SW 1271 (cell line): ENCODE measurements around the gene DNAH5.

Experiments used
- DNase-seq, 2 experiments: peaks; one replicate each; lab custom pipeline; 2025; lab: John Stamatoyannopoulos, UW

The DNAH5 gene

GRCh38 chr5:13934921-13935320 is 9.6 kb downstream of the DNAH5 start:
- no peak for DNase-seq

GRCh38 chr5:13934125-13934524 is 10.4 kb downstream of the DNAH5 start:
- DNase-seq, result no peak

GRCh38 chr5:13932561-13932960 is 11.9 kb downstream of the DNAH5 start:
- no peak for DNase-seq

- no peak for DNase-seq
These were observed 12.5 kb downstream of the DNAH5 start for GRCh38 chr5:13932011-13932410.

- DNase-seq, result no peak
These were observed 13.8 kb downstream of the DNAH5 start for GRCh38 chr5:13930541-13931171.

GRCh38 chr5:13926731-13927130 is 17.8 kb downstream of the DNAH5 start:
- no peak for DNase-seq

- no peak for DNase-seq
These were observed 22.9 kb downstream of the DNAH5 start for GRCh38 chr5:13921578-13921977.

GRCh38 chr5:13919786-13920185 is 24.7 kb downstream of the DNAH5 start:
- DNase-seq, result no peak

GRCh38 chr5:13919087-13919486 is 25.4 kb downstream of the DNAH5 start:
- DNase-seq, result no peak

GRCh38 chr5:13917061-13917460 is 27.4 kb downstream of the DNAH5 start:
- no peak for DNase-seq

- no peak for DNase-seq
These were observed 30.5 kb downstream of the DNAH5 start for GRCh38 chr5:13913962-13914361.

- DNase-seq, result no peak
These were observed 33.7 kb downstream of the DNAH5 start for GRCh38 chr5:13910637-13911288.

- no peak for DNase-seq
These were observed 34.3 kb downstream of the DNAH5 start for GRCh38 chr5:13910201-13910600.

- no peak for DNase-seq
These were observed 35.2 kb downstream of the DNAH5 start for GRCh38 chr5:13909271-13909670.

GRCh38 chr5:13898569-13898968 is 45.9 kb downstream of the DNAH5 start:
- no peak for DNase-seq

GRCh38 chr5:13878357-13878756 is 66.1 kb downstream of the DNAH5 start:
- DNase-seq, result no peak

GRCh38 chr5:13866792-13867191 is 77.7 kb downstream of the DNAH5 start:
- DNase-seq, result no peak

- no peak for DNase-seq
These were observed 79.2 kb downstream of the DNAH5 start for GRCh38 chr5:13865312-13865711.

GRCh38 chr5:13860146-13860545 is 84.3 kb downstream of the DNAH5 start:
- DNase-seq, result no peak

GRCh38 chr5:13859270-13860065 is 85.0 kb downstream of the DNAH5 start:
- no peak for DNase-seq

GRCh38 chr5:13843175-13843846 is 101.2 kb downstream of the DNAH5 start:
- no peak for DNase-seq

- no peak for DNase-seq
These were observed 111.0 kb downstream of the DNAH5 start for GRCh38 chr5:13833440-13833839.

GRCh38 chr5:13831351-13831750 is 113.1 kb downstream of the DNAH5 start:
- peak in 1 of 2 experiments; percentile 35 for DNase-seq
